ENCODE data around the gene MAPT.
"Not testable (repeated sequence)": the region's sequence is repeated elsewhere in the genome, so short reads cannot be mapped to it uniquely, and the experiment has no call there.

GRCh38 chr17:46006082-46006481 lies 111.7 kb downstream of the MAPT start:
- TF ChIP-seq CTCF (IDR thresholded peaks at IDR 0.05; ENCODE audit: low read depth, low read length); POLR2A (IDR thresholded peaks at IDR 0.05; ENCODE audit: extremely low read depth, insufficient read length): not testable (repeated sequence)

Data from NB4 (cell line).